GM12878 (cell line): Measurements from ENCODE around the gene AIF1. TPM values are rescaled to one million over a fixed set of nuclear protein-coding genes. Genes with fewer than 3 reads are reported as not detected.

ENCODE experiments used
- ATAC-seq: fragments of 200-7000 bp; cut with Tn5 transposase; 3 replicates; pipeline ENCODE4 v1.9.1; 2020; ENCODE audit warnings: mild to moderate bottlenecking, moderate library complexity
- BruUV-seq: library from RNA; stranded (reverse); fragments of 400-500 nt; replicated peaks from 2 replicates; lab custom pipeline; 2021; lab: Mats Ljungman, UMichigan
- CTCF ChIA-PET: fragments of 300-600 bp; sonication (Branson Sonifier 250); formaldehyde crosslinking; extraction: SDS; loops from one replicate; lab custom pipeline; 2021; ENCODE audit warnings: inconsistent platforms; lab: Yijun Ruan, JAX
- POLR2A ChIA-PET: fragments of 350-600 bp; formaldehyde crosslinking; extraction: SDS; loops from one replicate; lab custom pipeline; 2021; ENCODE audit warnings: inconsistent platforms; lab: Charles Lee
- RAD21 ChIA-PET: fragments of 300-600 bp; sonication (Branson Sonifier 250); formaldehyde crosslinking; loops from one replicate; lab custom pipeline; 2023; ENCODE audit warnings: antibody characterized with exemption; ENCODE audit not compliant: unreplicated experiment; lab: Charles Lee
- SMC1A ChIA-PET: fragments of 300-600 bp; sonication (Branson Sonifier 250); formaldehyde crosslinking; loops from one replicate; lab custom pipeline; 2023; ENCODE audit not compliant: unreplicated experiment, uncharacterized antibody; lab: Charles Lee
- DNase-seq: peaks from one replicate; pipeline ENCODE4 v3.0.0-alpha.2; 2011; ENCODE audit warnings: low read depth, low spot score
- FAIRE-seq: peaks from 3 replicates; lab custom pipeline; 2011; peaks lifted over from hg19 to GRCh38; lab: Jason Lieb, UNC
- H2AFZ ChIP-seq: 2 replicates; pipeline ENCODE4 v1.6.0; 2011; ENCODE audit warnings: low read depth, low read length, control low read depth; ENCODE audit not compliant: control insufficient read depth
- H3K27ac ChIP-seq: 2 replicates; pipeline ENCODE4 v1.5.1; 2011; ENCODE audit warnings: control low read depth; ENCODE audit not compliant: control insufficient read depth, insufficient read depth
- H3K27me3 ChIP-seq, 2 experiments: replicated peaks in 1 of 2; 2 replicates each; pipeline versions ENCODE4 v1.6.0 to v1.6.1; 2011; ENCODE audit warnings: low read length in 1 of 2; ENCODE audit not compliant: control insufficient read depth in 2 of 2, insufficient read depth in 2 of 2
- H3K36me3 ChIP-seq, 2 experiments: 2 replicates each; pipeline ENCODE4 v1.5.1; 2011; ENCODE audit warnings: low read length in 1 of 2; ENCODE audit not compliant: control insufficient read depth in 2 of 2, insufficient read depth in 2 of 2
- H3K4me1 ChIP-seq: 2 replicates; pipeline ENCODE4 v1.6.1; 2011; ENCODE audit warnings: mild to moderate bottlenecking, low read length, moderate library complexity, mixed read lengths; ENCODE audit not compliant: control insufficient read depth, insufficient read depth
- H3K4me2 ChIP-seq: 2 replicates; pipeline ENCODE4 v1.6.0; 2011; ENCODE audit warnings: control low read depth; ENCODE audit not compliant: control insufficient read depth, insufficient read depth
- H3K4me3 ChIP-seq: fragments of 200-600 bp; sonication (generic); 2 replicates; pipeline ENCODE4 v1.5.1; 2016
- H3K79me2 ChIP-seq: 2 replicates; pipeline ENCODE4 v1.6.0; 2011; ENCODE audit warnings: low read length; ENCODE audit not compliant: control insufficient read depth, insufficient read depth
- H3K9ac ChIP-seq: 2 replicates; pipeline ENCODE4 v1.8.0; 2011; ENCODE audit warnings: low read length, control low read depth, mixed read lengths; ENCODE audit not compliant: control insufficient read depth, insufficient read depth
- H3K9me3 ChIP-seq: replicated peaks from 3 replicates; pipeline ENCODE4 v1.5.1; 2011; ENCODE audit warnings: mild to moderate bottlenecking, low read length; ENCODE audit not compliant: control insufficient read depth, insufficient read depth
- H4K20me1 ChIP-seq: 2 replicates; pipeline ENCODE4 v1.6.0; 2011; ENCODE audit not compliant: control insufficient read depth, insufficient read depth
- BMI1 ChIP-seq: fragments of 450-650 bp; IDR thresholded peaks from 2 replicates; pipeline ENCODE4 v1.6.1; 2016; ENCODE audit warnings: mild to moderate bottlenecking, moderate library complexity, borderline replicate concordance
- FOXK2 ChIP-seq: fragments of 450-650 bp; IDR thresholded peaks from 2 replicates; pipeline ENCODE4 v1.6.1; 2017; ENCODE audit warnings: mild to moderate bottlenecking, moderate library complexity
- JUNB ChIP-seq: IDR thresholded peaks from 2 replicates; pipeline ENCODE4 v1.6.1; 2016; ENCODE audit warnings: antibody characterized with exemption, mild to moderate bottlenecking
- NFYB ChIP-seq: IDR thresholded peaks from 2 replicates; pipeline ENCODE4 v1.6.1; 2011; ENCODE audit warnings: low read depth, mild to moderate bottlenecking, low read length, improper control_type of control experiment, moderate library complexity; ENCODE audit not compliant: insufficient read depth
- POU2F2 ChIP-seq: IDR thresholded peaks from 3 replicates; pipeline ENCODE4 v1.6.1; 2011; ENCODE audit warnings: low read depth, mild to moderate bottlenecking, low read length, borderline replicate concordance
- RBBP5 ChIP-seq: fragments of 200-600 bp; sonication (generic); conservative IDR thresholded peaks from 2 replicates; pipeline ENCODE4 v1.6.1; 2016
- WGBS: methylation state at CpG from one replicate; pipeline ENCODE4 v1.1.6; 2016; ENCODE audit warnings: low lambda C conversion rate; ENCODE audit not compliant: insufficient replicate concordance, insufficient coverage; ENCODE audit errors: missing lambda C conversion rate; 5-methylcytosine and 5-hydroxymethylcytosine counted together
- in situ Hi-C: fragments of 300-500 bp; cut with MboI; formaldehyde crosslinking; loops from 9 replicates; pipeline ENCODE4 v1.14.3; 2018; ENCODE audit warnings: mixed read lengths
- intact Hi-C: fragments of 100-400 bp; cut with micrococcal nuclease; formaldehyde crosslinking; loops from one replicate; pipeline ENCODE4 v1.14.2; 2022; ENCODE audit not compliant: unreplicated experiment
- polyA plus RNA-seq, 11 experiments: library from polyadenylated mRNA; depleted of rRNA in 4 of 11; unstranded in 6 of 11; stranded (reverse) in 5 of 11; fragments of >200 nt; fragmentation: Nextera tagmentation in 4 of 11; fragmentation: Illumina TruSeq in 1 of 11; extraction: Ambion mirVana in 4 of 11; extraction: Trizol in 1 of 11; gene quantifications; 1 replicate in 1 of 11; 2 replicates in 10 of 11; pipeline versions ENCODE4 v1.2.1 to v1.2.3, GENCODE V29; 2011 to 2016; ENCODE audit warnings: inconsistent platforms in 2 of 11, missing spikeins in 2 of 11, low read depth in 1 of 11
- total RNA-seq, 4 experiments: library from RNA; depleted of rRNA in 3 of 4; stranded (reverse); fragments of >200 nt in 3 of 4; fragmentation: Illumina TruSeq in 1 of 4; extraction: Trizol in 1 of 4; gene quantifications; 2 replicates each; pipeline versions ENCODE4 v1.2.1 to v1.2.3, GENCODE V29; 2013 to 2021

AIF1 gene
- total and polyA plus RNA-seq, 10 of the 15 experiments (the other 5 are each of a cell fraction or from before 2014, with no cell fraction given) = 1.9 to 256 (median 134) TPM

DNA sequence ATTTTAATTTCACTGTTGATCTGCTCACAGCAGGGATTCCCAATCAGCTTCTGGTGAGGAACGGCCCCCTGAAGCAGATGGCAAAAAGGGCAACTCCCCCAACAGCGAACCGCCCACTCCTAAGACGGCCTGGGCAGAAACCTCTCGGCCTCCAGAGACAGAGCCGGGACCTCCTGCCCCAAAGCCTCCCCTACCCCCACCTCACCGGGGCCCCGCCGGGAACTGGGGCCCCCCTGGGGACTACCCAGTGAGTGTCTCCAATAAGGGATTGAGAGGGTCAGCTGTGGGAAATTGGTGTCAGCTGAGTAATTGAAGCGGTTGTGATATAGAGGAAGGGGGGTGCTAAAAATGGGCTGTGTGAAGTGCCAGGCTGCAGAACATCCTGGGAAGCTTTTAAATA is 11.9 kb downstream of the AIF1 start:
- no peak overlapping the region for H2AFZ ChIP-seq
- SMC1A ChIA-PET = interaction anchor here (0.9 to 1.3 kb wide), 2 partner anchors 13 to 25 kb away, joined by 3 to 9 read pairs; partner anchors contain the start of gene BAG6

DNA sequence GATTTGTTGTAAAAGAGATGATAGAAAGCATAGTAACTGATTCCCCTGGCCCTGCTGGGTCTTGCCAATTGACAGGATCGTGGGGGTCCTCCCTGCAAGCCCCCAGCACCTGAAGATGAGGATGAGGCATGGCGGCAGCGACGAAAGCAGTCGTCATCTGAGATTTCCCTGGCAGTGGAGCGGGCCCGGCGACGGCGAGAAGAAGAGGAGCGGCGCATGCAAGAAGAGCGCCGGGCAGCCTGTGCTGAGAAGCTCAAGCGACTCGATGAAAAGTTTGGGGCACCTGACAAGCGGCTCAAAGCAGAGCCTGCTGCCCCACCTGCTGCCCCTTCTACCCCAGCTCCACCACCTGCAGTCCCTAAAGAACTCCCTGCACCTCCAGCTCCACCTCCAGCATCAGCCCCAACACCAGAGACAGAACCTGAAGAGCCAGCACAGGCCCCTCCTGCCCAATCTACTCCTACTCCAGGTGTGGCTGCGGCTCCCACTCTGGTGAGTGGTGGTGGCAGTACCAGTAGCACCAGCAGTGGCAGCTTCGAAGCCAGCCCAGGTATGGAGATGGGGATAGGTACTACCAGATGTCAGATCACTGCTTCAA is 12.8 kb downstream of the AIF1 start:
- no peak for FAIRE-seq

More for the DNA sequence above, 11.9 kb downstream of the AIF1 start:
- DNase-seq = no peak
- H3K4me3 ChIP-seq = no peak overlapping the region
- H4K20me1 ChIP-seq = peaks cover 4% of the 10 kb centered on the region; the same call in 1 of the 2 replicates
- TF ChIP-seq JUNB (no peak), FOXK2 (no peak), BMI1 (no peak)
- WGBS = 93% methylated on average over 10 of the region's 10 CpGs
- H3K9me3 ChIP-seq = no peaks in the 10 kb centered on the region
- H3K9ac ChIP-seq = no peak overlapping the region
- no TSS peak for BruUV-seq
- no peak overlapping the region for H3K4me2 ChIP-seq
- in situ Hi-C loops = no loop called here
- peaks cover 25% of the 10 kb centered on the region for H3K79me2 ChIP-seq
- no peaks in the 10 kb centered on the region for H3K27me3 ChIP-seq
- H3K4me1 ChIP-seq = peaks cover 2% of the 10 kb centered on the region
- no peak for FAIRE-seq
- ATAC-seq = no peak
- ChIA-PET POLR2A (interaction anchor here (1.2 to 1.6 kb wide), 2 partner anchors 11 to 34 kb away, joined by 3 to 8 read pairs; partner anchors contain the start of gene C6orf47), CTCF (no interaction called here), RAD21 (no interaction called here)
- no peak overlapping the region for H3K27ac ChIP-seq
- intact Hi-C loops = no loop called here
- peaks cover 52 to 59% of the 10 kb centered on the region in 2 experiments for H3K36me3 ChIP-seq

More for the DNA sequence above, 12.8 kb downstream of the AIF1 start:
- in situ Hi-C loops (no loop called here), intact Hi-C loops (no loop called here)
- WGBS = 98% methylated on average over 10 of the region's 19 CpGs
- H4K20me1 ChIP-seq = no peaks in the 10 kb centered on the region
- CTCF ChIA-PET = no interaction called here
- no peaks in the 10 kb centered on the region; the same call in 1 of the 2 replicates for H3K4me1 ChIP-seq
- H3K79me2 ChIP-seq = peaks cover 16% of the 10 kb centered on the region
- ATAC-seq = no peak
- DNase-seq = no peak
- TF ChIP-seq NFYB (no peak), RBBP5 (no peak), POU2F2 (no peak)
- H3K4me3 ChIP-seq = no peak overlapping the region
- peaks cover 51 to 66% of the 10 kb centered on the region in 2 experiments for H3K36me3 ChIP-seq
- H3K9me3 ChIP-seq = no peaks in the 10 kb centered on the region
- no peaks in the 10 kb centered on the region for H3K27me3 ChIP-seq
- no peak overlapping the region for H3K27ac ChIP-seq
- H3K9ac ChIP-seq = no peak overlapping the region
- H3K4me2 ChIP-seq = no peak overlapping the region
- SMC1A ChIA-PET = interaction anchor here (1.3 kb wide), 1 partner anchor 24 kb away, joined by 9 read pairs; the partner anchor contains the start of gene BAG6
- POLR2A ChIA-PET = interaction anchor here (1.2 to 1.6 kb wide), 3 partner anchors 11 to 33 kb away, joined by 3 to 8 read pairs (median 3); partner anchors contain the start of gene C6orf47
- no TSS peak for BruUV-seq
- RAD21 ChIA-PET = no interaction called here
- H2AFZ ChIP-seq = no peak overlapping the region
